Neural crest cell (in vitro differentiated cells): ENCODE results near the gene PRDX6. TPM values are rescaled to one million over a fixed set of nuclear protein-coding genes. Genes with fewer than 3 reads are reported as not detected.

Experiments
- DNase-seq: peaks from one replicate; pipeline ENCODE4 v3.0.0; 2021; ENCODE audit warnings: low read depth, mixed read lengths, low spot score
- H3K27ac Mint-ChIP-seq: one replicate; pipeline ENCODE4 v1.8.0; 2021; ENCODE audit warnings: mild to moderate bottlenecking, mixed read lengths; ENCODE audit not compliant: unreplicated experiment
- H3K27me3 Mint-ChIP-seq: 2 replicates; pipeline ENCODE4 v1.8.0; 2021; ENCODE audit warnings: low read depth, mild to moderate bottlenecking, mixed read lengths
- H3K36me3 Mint-ChIP-seq: 2 replicates; pipeline ENCODE4 v1.8.0; 2021; ENCODE audit warnings: low read depth, mild to moderate bottlenecking, mixed read lengths
- H3K4me1 Mint-ChIP-seq: 2 replicates; pipeline ENCODE4 v1.8.0; 2021; ENCODE audit warnings: mixed read lengths
- H3K4me3 Mint-ChIP-seq: one replicate; pipeline ENCODE4 v1.8.0; 2021; ENCODE audit warnings: mild to moderate bottlenecking, mixed read lengths
- H3K9me3 Mint-ChIP-seq: 2 replicates; pipeline ENCODE4 v1.8.0; 2021; ENCODE audit warnings: mixed read lengths
- CTCF ChIP-seq: fragments of 200-600 bp; sonication (generic); conservative IDR thresholded peaks from 2 replicates; pipeline ENCODE4 v1.5.0; 2021; ENCODE audit warnings: antibody characterized with exemption, mild to moderate bottlenecking
- long read RNA-seq: library from polyadenylated mRNA; unstranded; transcript quantifications from one replicate; pipeline ENCODE4 v2.0.0, GENCODE V29; 2020
- total RNA-seq: library from RNA; stranded (reverse); gene quantifications from 2 replicates; pipeline ENCODE4 v1.2.1, GENCODE V29; 2021

The PRDX6 gene, protein sequence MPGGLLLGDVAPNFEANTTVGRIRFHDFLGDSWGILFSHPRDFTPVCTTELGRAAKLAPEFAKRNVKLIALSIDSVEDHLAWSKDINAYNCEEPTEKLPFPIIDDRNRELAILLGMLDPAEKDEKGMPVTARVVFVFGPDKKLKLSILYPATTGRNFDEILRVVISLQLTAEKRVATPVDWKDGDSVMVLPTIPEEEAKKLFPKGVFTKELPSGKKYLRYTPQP
- total RNA-seq: 230 and 234 TPM in 2 replicates
- long read RNA-seq, transcript PRDX6-203 (4 exons, 859 nt): minor isoform, 5 of 871 reads
- long read RNA-seq, transcript PRDX6-201 (5 exons, 1,751 nt): major isoform, 827 of 871 reads
- long read RNA-seq, partial matches to known transcripts: 15 of 871 reads
- long read RNA-seq, other reads (novel, unspliced or antisense): 24 of 871 reads

GRCh38 chr1:173477286-173478093 is at the start of gene PRDX6:
PRDX6 (plus strand) TSS chr1:173477335; CDS start chr1:173477398, 63 bp downstream.
- peak; percentile 12 for TF ChIP-seq CTCF
- peaks cover 12% of the 10 kb centered on the region for H3K36me3 Mint-ChIP-seq

DNA sequence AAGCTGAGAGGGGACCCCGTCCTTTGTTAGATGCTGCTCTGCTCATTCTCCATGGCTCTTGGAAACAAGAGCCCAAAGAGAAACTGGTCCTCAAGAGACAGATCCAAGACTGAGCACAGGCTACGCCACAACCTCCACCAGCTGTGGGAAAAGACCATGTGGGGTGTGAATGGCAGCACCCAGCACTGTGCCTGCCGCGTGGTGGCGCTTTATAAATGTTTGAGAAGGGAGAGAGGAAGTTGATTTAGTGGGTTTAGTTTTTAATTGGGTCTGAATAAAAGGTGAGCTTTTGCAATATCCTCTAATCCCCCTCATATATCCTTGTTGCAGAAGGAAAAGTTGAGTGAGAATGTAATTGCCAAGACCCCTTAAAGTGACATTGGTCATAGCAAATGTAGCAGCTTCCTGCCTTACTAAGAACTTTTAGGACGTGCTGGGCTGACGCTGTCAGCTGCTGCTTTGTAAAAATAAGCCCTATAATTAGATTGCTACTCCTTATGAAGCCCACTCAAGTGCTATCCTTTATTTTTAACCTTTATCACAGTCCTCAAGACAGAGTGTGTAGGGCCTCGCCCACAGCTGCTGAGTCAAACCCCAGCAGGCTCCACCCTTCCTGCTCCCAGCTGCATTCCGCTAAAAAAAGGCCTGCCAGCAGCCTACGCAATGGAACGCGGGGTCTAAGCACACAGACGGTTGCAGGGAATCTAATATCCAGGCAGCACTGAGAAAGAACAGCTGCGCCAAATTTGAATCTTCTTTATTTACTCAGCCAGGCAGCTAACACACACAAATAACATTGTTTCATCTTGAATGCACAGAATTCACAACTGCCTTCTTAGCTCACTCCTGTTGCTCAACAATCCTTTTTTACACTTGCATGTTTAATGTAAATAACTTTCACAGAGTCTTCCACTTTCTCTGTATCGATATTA is 47.4 kb upstream of the PRDX6 start:
- Mint-ChIP-seq H3K27ac (peak overlapping the region; percentile 90), H3K9me3 (no peaks in the 10 kb centered on the region), H3K4me1 (peaks cover 29% of the 10 kb centered on the region), H3K4me3 (peak overlapping the region; percentile 35), H3K36me3 (no peaks in the 10 kb centered on the region), H3K27me3 (no peaks in the 10 kb centered on the region)
- DNase-seq: peak; percentile 53
- peak; percentile 60 for TF ChIP-seq CTCF

More at GRCh38 chr1:173477286-173478093, at the start of gene PRDX6:
- Mint-ChIP-seq H3K4me3 (peak within 1 kb of the TSS; percentile 91), H3K27me3 (no peaks in the 10 kb centered on the region), H3K27ac (peak within 1 kb of the TSS; percentile 94), H3K4me1 (peaks cover 36% of the 10 kb centered on the region), H3K9me3 (no peaks in the 10 kb centered on the region)
- DNase-seq: peak; percentile 72

DNA sequence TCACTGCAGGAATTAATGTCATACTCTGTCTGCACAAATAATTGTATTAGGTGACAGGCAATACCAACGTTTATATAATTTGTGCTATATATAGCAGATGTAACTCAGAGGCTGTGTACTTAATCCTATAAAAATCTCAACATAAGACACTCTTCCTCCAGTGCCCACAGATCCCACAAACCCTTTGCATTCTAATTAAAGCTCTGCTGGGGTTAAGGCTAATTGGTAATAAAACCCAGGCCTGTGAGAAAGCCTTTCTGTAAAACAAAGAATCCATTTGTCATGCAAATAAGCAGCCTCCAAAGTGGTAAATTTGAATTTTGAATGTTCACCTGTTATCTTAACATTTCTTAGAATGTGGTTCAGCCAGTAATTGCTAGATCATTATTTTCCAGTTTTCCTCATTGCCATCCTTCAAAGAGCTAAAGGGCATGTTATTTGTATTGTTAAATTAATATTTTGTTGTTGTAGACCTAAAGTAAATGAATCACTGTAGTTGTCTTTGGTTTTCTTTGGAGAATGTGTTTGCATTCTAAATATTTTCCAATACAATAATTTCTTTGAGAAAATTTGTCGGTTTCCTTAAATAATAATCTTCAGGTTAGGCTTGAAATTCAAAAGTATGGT is 46.3 kb upstream of the PRDX6 start:
- Mint-ChIP-seq H3K27me3 (no peaks in the 10 kb centered on the region), H3K4me1 (peaks cover 29% of the 10 kb centered on the region), H3K27ac (no peak overlapping the region), H3K36me3 (no peaks in the 10 kb centered on the region), H3K9me3 (no peaks in the 10 kb centered on the region), H3K4me3 (peak overlapping the region; percentile 35)
- no peak for DNase-seq
- no peak for TF ChIP-seq CTCF

DNA sequence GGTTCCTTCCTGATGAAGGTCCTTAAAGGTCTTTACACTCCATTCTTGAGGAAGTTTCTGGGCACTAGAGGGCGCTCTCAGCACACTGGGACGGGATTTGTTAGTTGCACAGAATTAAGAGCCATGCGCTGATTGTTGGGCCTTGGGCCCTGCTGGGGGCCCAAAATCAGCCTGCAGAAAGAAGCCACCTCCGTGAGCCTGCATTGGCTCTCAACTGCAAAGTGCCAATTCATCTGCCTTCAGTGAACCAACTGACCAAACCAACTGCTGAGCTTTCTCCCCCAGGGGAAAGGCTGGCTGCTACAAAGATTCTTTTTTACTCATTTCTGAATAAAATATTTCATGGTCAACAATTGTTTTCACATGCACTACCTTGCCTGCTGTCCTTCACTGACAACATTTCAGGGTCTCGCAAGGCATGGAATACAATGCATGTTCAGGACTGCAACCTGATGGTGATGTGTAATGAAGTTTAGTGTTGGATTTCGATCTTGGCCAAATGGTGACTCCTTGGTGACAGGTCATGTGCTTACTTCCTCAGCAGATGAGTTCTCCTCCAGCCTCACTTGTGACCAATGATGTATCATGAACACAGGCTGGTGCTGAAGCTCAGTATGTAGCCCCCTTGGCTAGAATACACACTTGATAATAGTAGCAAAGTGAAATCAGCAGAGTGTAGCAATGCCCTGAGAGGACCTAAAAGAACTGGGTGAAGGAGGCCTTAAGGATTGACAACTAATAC is 45.7 kb upstream of the PRDX6 start:
- H3K9me3 Mint-ChIP-seq: no peaks in the 10 kb centered on the region
- H3K27me3 Mint-ChIP-seq: no peaks in the 10 kb centered on the region
- peak; percentile 95 for DNase-seq
- H3K4me3 Mint-ChIP-seq: no peak overlapping the region
- TF ChIP-seq CTCF: peak; percentile 96
- H3K27ac Mint-ChIP-seq: no peak overlapping the region
- no peaks in the 10 kb centered on the region for H3K36me3 Mint-ChIP-seq
- H3K4me1 Mint-ChIP-seq: peaks cover 29% of the 10 kb centered on the region
